Activated CD8-positive, alpha-beta T cell treated with anti-CD3 and anti-CD28 coated beads for 36 hours (primary cell): Measurements from ENCODE around the gene ZFP62. TPM values are rescaled to one million over a fixed set of nuclear protein-coding genes. Genes with fewer than 3 reads are reported as not detected.

ENCODE experiments used
- ATAC-seq: fragments of 200-7000 bp; cut with Tn5 transposase; one replicate; pipeline ENCODE4 v1.10.0; 2021; ENCODE audit warnings: mild to moderate bottlenecking, moderate library complexity
- CTCF ChIA-PET: fragments of 350-600 bp; sonication (Branson Sonifier 250); formaldehyde crosslinking; loops from one replicate; lab custom pipeline; 2021; ENCODE audit warnings: antibody characterized with exemption; lab: Charles Lee
- POLR2A ChIA-PET: fragments of 350-600 bp; sonication (Branson Sonifier 250); formaldehyde crosslinking; loops from one replicate; lab custom pipeline; 2021; ENCODE audit warnings: antibody characterized with exemption; lab: Charles Lee
- DNase-seq: peaks from one replicate; pipeline ENCODE4 v3.0.0-alpha.2; 2020
- H3K27ac Mint-ChIP-seq: one replicate; pipeline ENCODE4 v1.8.0; 2021; ENCODE audit warnings: mild to moderate bottlenecking, mixed read lengths
- H3K27me3 Mint-ChIP-seq: one replicate; pipeline ENCODE4 v1.8.0; 2021; ENCODE audit warnings: mixed read lengths
- H3K36me3 Mint-ChIP-seq: one replicate; pipeline ENCODE4 v1.8.0; 2021; ENCODE audit warnings: low read depth, mixed read lengths
- H3K4me1 Mint-ChIP-seq: one replicate; pipeline ENCODE4 v1.8.0; 2021; ENCODE audit warnings: low read depth, mixed read lengths
- H3K4me3 Mint-ChIP-seq: one replicate; pipeline ENCODE4 v1.8.0; 2021; ENCODE audit warnings: mild to moderate bottlenecking, moderate library complexity, mixed read lengths
- H3K9me3 Mint-ChIP-seq: one replicate; pipeline ENCODE4 v1.8.0; 2021; ENCODE audit warnings: mixed read lengths
- CTCF ChIP-seq: fragments of 200-600 bp; IDR thresholded peaks from one replicate; pipeline ENCODE4 v1.8.0; 2022; ENCODE audit warnings: antibody characterized with exemption, mild to moderate bottlenecking
- intact Hi-C: fragments of 100-400 bp; cut with micrococcal nuclease; formaldehyde crosslinking; loops from one replicate; pipeline ENCODE4 v1.10.0; 2022
- total RNA-seq, 2 experiments: library from RNA; stranded (reverse); gene quantifications; one replicate each; pipeline ENCODE4 v1.2.3, GENCODE V29; 2021

ZFP62 gene
- total RNA-seq, 2 experiments from 2014 or later = 22.2 to 22.6 TPM

GRCh38 chr5:180803181-180804128, 57.6 kb downstream of the ZFP62 start:
- Mint-ChIP-seq H3K9me3 (no peaks in the 10 kb centered on the region), H3K36me3 (peaks cover 84% of the 10 kb centered on the region), H3K27me3 (no peaks in the 10 kb centered on the region), H3K4me3 (peak overlapping the region; percentile 88), H3K4me1 (peaks cover 66% of the 10 kb centered on the region), H3K27ac (peak overlapping the region; percentile 99)
- no peak for TF ChIP-seq CTCF
- CTCF ChIA-PET = interaction anchor here (1.1 to 1.8 kb wide), 5 partner anchors 18 to 67 kb away, joined by 3 to 5 read pairs (median 4); partner anchors contain the start of gene ZFP62
- POLR2A ChIA-PET = interaction anchor here (0.6 to 2.4 kb wide), 5 partner anchors 9 to 29 kb away, joined by 3 to 24 read pairs (median 4); no protein-coding TSS in a partner anchor
- intact Hi-C loops = loop anchor here (5.0 kb wide), 1 partner anchor 34 kb away; no protein-coding TSS in a partner anchor
- peak; percentile 72 for ATAC-seq
- peak; percentile 97 for DNase-seq

GRCh38 chr5:180802325-180803180, 58.5 kb downstream of the ZFP62 start, which contains the start of gene MGAT1:
TSS of gene MGAT1 (minus strand) at chr5:180802806. CDS start at chr5:180792971, 9,835 bp downstream.
- peak within 1 kb of the TSS; percentile 99 for H3K27ac Mint-ChIP-seq
- peak; percentile 56 for ATAC-seq
- H3K9me3 Mint-ChIP-seq = no peaks in the 10 kb centered on the region
- peak; percentile 85 for DNase-seq
- TF ChIP-seq CTCF = no peak
- CTCF ChIA-PET = interaction anchor here (0.6 to 2.3 kb wide), 11 partner anchors 15 to 82 kb away, joined by 3 to 10 read pairs (median 3); partner anchors contain the start of gene ZFP62
- H3K27me3 Mint-ChIP-seq = no peaks in the 10 kb centered on the region
- POLR2A ChIA-PET = interaction anchor here (0.7 to 5.2 kb wide), 7 partner anchors 9 to 30 kb away, joined by 3 to 30 read pairs (median 5); no protein-coding TSS in a partner anchor
- intact Hi-C loops = loop anchor here (5.0 kb wide), 1 partner anchor 35 kb away; no protein-coding TSS in a partner anchor
- peaks cover 70% of the 10 kb centered on the region for H3K4me1 Mint-ChIP-seq
- H3K36me3 Mint-ChIP-seq = peaks cover 84% of the 10 kb centered on the region
- H3K4me3 Mint-ChIP-seq = peak within 1 kb of the TSS; percentile 88

GRCh38 chr5:180801596-180802324, 59.3 kb downstream of the ZFP62 start:
- ChIA-PET CTCF (interaction anchor here (0.6 to 2.3 kb wide), 11 partner anchors 9 to 1108 kb away, joined by 3 to 10 read pairs (median 3); partner anchors contain the start of gene ZFP62), POLR2A (interaction anchor here (0.6 to 5.2 kb wide), 6 partner anchors 8 to 49 kb away, joined by 3 to 30 read pairs (median 4); no protein-coding TSS in a partner anchor)
- Mint-ChIP-seq H3K36me3 (peaks cover 78% of the 10 kb centered on the region), H3K27me3 (no peaks in the 10 kb centered on the region), H3K4me3 (peak overlapping the region; percentile 88), H3K9me3 (no peaks in the 10 kb centered on the region), H3K27ac (peak overlapping the region; percentile 72), H3K4me1 (peaks cover 70% of the 10 kb centered on the region)
- intact Hi-C loops = loop anchor here (5.0 kb wide), 1 partner anchor 36 kb away; no protein-coding TSS in a partner anchor
- DNase-seq = no peak
- no peak for TF ChIP-seq CTCF
- no peak for ATAC-seq
